Measurements from ENCODE around the gene NEK6. TPM values are rescaled to one million over a fixed set of nuclear protein-coding genes. Genes with fewer than 3 reads are reported as not detected.

NEK6 gene
- polyA plus RNA-seq, 1 experiment, result 128 TPM

DNA sequence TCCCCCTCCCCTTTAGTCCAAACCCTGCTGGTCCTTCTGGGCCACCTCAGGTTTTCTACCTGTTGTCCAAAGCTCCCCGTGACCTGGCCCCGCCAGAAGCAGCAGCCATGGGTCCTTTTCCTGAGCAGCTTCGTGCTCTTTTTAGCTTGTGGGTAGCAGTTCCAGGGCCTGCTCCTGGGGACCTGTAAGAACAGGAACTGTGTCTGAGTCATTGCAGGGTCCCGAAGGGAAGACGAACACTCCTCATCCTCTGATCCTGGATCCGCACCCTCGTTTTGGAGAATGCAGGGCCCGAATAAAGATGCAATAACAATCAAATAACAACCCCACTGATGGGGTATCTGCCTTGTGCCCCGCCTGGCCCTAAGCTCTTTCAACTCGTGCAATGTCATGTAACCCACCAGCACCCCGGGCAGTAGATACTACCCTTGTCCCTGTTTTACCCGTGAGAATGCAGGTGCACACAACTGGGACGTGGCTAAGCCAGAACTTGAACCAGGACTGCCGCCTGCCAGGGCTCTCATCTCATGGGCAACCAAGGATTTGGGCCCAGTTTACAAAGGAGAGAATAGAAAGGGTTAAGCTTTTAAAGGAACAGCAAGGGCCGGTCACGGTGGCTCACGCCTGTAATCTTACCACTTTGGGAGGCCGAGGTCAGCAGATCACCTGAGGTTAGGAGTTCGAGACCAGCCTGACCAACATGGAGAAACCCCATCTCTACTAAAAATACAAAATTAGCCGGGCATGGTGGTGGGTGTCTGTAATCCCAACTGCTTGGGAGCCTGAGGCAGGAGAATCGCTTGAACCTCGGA is 33.2 kb downstream of the NEK6 start:
- TF ChIP-seq, protein P1, sequence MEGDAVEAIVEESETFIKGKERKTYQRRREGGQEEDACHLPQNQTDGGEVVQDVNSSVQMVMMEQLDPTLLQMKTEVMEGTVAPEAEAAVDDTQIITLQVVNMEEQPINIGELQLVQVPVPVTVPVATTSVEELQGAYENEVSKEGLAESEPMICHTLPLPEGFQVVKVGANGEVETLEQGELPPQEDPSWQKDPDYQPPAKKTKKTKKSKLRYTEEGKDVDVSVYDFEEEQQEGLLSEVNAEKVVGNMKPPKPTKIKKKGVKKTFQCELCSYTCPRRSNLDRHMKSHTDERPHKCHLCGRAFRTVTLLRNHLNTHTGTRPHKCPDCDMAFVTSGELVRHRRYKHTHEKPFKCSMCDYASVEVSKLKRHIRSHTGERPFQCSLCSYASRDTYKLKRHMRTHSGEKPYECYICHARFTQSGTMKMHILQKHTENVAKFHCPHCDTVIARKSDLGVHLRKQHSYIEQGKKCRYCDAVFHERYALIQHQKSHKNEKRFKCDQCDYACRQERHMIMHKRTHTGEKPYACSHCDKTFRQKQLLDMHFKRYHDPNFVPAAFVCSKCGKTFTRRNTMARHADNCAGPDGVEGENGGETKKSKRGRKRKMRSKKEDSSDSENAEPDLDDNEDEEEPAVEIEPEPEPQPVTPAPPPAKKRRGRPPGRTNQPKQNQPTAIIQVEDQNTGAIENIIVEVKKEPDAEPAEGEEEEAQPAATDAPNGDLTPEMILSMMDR (IDR thresholded peaks at IDR 0.05; ENCODE audit: low read depth, low read length), result no peak
- no peak overlapping the region for H3K4me3 ChIP-seq (ENCODE audit: low read depth, low read length)
- peak overlapping the region; percentile 11 for H3K27ac ChIP-seq (ENCODE audit: low read depth, low read length)
- DNase-seq (ENCODE audit: low read depth, low spot score), result no peak
- H3K27me3 ChIP-seq (ENCODE audit: control insufficient read depth, insufficient read depth, low read length), result no peaks in the 10 kb centered on the region
- ChIA-PET CTCF (no interaction called here), POLR2A (no interaction called here)
- H3K9me3 ChIP-seq (ENCODE audit: control insufficient read depth, insufficient read depth, low read length), result no peaks in the 10 kb centered on the region; the same call in 1 of the 2 replicates

DNA sequence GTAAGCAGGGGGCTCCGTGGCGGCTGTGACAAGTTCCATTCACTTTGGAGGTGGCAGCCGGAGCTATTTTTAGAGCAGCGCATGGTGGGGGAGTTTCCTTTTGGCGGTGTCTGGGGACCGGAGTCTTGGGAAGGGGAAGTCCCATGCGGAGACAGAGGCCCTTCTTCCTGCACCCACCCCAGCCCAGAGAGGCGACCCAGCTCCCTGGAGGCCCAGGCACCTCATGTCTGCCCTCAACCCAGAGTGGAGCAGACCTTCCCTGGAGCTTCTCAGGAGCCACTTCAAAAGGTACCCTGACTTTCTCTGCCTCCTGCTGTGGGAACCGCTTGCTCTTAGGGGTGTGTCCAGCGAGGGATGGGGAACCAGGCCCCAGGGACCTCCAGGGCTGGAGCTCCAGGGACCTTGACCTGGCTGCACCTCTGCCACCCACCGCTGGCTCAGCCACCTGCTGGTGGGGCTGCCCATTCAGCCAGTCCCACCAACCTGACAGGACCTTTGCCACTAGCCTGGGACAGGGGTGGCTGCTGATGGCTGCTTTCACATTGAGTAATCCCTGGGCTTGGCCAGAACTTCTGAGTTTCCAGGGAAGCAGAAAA is 34.1 kb downstream of the NEK6 start:
- Histone ChIP-seq H3K4me3 (ENCODE audit: low read depth, low read length) (no peak overlapping the region), H3K9me3 (ENCODE audit: control insufficient read depth, insufficient read depth, low read length) (no peaks in the 10 kb centered on the region; the same call in 1 of the 2 replicates), H3K27me3 (ENCODE audit: control insufficient read depth, insufficient read depth, low read length) (no peaks in the 10 kb centered on the region), H3K27ac (ENCODE audit: low read depth, low read length) (peak overlapping the region; percentile 57)
- ChIA-PET CTCF (no interaction called here), POLR2A (no interaction called here)
- TF ChIP-seq, protein P1 (IDR thresholded peaks at IDR 0.05; ENCODE audit: low read depth, low read length), result no peak
- DNase-seq (ENCODE audit: low read depth, low spot score), result no peak

DNA sequence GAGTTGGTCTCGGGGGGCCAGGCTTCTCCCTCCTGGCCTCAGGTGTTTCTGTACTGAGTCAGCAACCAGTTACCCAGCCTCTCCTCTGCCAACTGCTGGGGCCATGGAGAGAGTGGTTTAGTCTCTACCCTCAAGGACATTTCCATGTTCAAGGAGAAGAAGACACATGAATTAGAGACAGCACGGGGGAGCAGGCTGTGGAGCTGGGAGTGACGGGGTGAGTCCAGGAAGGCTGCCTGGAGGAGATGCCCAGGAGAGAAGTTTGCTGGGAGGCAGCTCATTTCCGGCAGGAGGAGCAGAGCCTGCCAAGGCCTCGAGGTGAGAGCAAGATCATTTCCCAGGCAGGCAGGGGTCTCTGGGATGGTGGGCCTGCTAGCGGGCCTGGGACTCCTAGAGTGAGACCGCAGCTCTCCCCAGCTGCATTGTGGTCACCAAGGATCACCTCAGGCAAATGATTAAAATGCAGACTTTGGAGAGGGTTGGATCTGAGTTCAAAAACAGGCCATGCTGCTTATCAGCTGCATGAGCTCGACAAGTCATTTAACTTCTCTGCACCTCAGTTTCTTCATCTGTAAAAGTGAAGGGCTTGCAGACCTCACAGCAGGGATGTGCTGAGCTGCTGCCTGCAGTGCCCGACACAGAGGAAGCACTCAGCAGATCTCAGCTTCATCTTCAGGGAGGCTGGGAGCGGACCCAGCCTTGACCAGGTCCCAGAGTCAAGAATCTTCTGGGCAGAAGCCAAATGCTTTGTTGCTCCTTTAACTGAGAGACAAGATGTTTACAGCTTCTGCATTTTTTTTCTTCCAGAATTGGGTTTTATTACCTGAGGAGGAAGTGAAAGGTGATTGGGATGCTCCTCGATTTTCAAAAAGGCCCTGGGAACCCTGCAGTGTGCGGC is 35.2 kb downstream of the NEK6 start:
- H3K9me3 ChIP-seq (ENCODE audit: control insufficient read depth, insufficient read depth, low read length), result no peaks in the 10 kb centered on the region; the same call in 1 of the 2 replicates
- ChIA-PET POLR2A (no interaction called here), CTCF (interaction anchor here (0.9 to 1.2 kb wide), 2 partner anchors 9 to 13 kb away, joined by 3 to 4 read pairs; no protein-coding TSS in a partner anchor)
- no peaks in the 10 kb centered on the region for H3K27me3 ChIP-seq (ENCODE audit: control insufficient read depth, insufficient read depth, low read length)
- H3K27ac ChIP-seq (ENCODE audit: low read depth, low read length), result peak overlapping the region; percentile 57
- no peak overlapping the region for H3K4me3 ChIP-seq (ENCODE audit: low read depth, low read length)
- no peak for DNase-seq (ENCODE audit: low read depth, low spot score)
- TF ChIP-seq, protein P1 (IDR thresholded peaks at IDR 0.05; ENCODE audit: low read depth, low read length), result no peak

DNA sequence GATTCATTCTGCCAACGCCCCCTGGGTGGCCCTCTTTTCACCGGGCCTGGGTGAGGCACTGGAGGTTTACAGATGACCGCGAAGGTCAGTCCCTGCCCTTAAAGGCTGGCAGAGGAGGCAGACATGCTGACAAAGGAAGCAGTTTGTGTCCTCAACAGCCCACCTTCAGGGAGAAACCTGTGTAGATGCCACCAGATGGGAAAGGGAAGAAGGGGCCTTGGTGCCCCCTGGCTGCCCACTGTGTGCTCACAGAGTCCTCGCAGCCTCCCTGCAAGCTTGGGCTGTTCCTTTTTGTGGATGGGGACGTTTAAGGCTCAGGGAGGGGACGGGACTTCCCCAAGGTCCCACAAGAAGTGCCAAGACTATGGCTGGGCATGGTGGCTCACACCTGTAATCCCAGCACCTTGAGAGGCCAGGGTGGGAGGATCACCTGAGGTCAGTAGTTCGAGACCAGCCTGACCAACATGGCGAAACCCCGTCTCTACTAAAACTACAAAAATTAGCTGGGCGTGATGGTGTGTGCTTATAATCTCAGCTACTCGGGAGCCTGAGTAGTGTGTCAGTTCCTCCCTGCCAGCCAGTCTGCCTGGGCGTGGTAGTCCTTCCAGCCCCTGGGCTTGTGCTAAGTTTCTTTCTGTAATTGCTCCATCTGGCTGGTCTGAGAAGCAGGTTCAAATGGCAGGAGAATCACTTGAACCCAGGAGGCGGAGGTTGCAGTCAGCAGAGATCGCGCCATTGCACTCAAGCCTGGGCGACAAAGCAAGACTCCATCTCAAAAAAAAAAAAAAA is 36.2 kb downstream of the NEK6 start:
- no peaks in the 10 kb centered on the region for H3K27me3 ChIP-seq (ENCODE audit: control insufficient read depth, insufficient read depth, low read length)
- H3K9me3 ChIP-seq (ENCODE audit: control insufficient read depth, insufficient read depth, low read length), result no peaks in the 10 kb centered on the region; the same call in 1 of the 2 replicates
- no peak overlapping the region for H3K27ac ChIP-seq (ENCODE audit: low read depth, low read length)
- TF ChIP-seq, protein P1 (IDR thresholded peaks at IDR 0.05; ENCODE audit: low read depth, low read length), result no peak; the same call in 1 of the 2 replicates
- H3K4me3 ChIP-seq (ENCODE audit: low read depth, low read length), result no peak overlapping the region
- no peak for DNase-seq (ENCODE audit: low read depth, low spot score)
- ChIA-PET CTCF (interaction anchor here (0.7 kb wide), 1 partner anchor 8 kb away, joined by 6 read pairs; no protein-coding TSS in a partner anchor), POLR2A (no interaction called here)

Data from AG04450 (cell line).